ENCODE measurements around the gene SEMA3B.
A peak's percentile ranks its signal among the peaks of the same experiment; 100 is the strongest.
"Not testable (repeated sequence)": the region's sequence is repeated elsewhere in the genome, so short reads cannot be mapped to it uniquely, and the experiment has no call there.

SEMA3B gene

GRCh38 chr3:50268703-50269451 lies at the start of gene SEMA3B:
TSS of gene SEMA3B (plus strand) at chr3:50269147. CDS start at chr3:50269241, 94 bp downstream.
- no peak for DNase-seq

- DNase-seq: no peak
Measured at GRCh38 chr3:50219285-50219684, 49.7 kb upstream of the SEMA3B start.

- DNase-seq: no peak
Measured at GRCh38 chr3:50220109-50220508, 48.8 kb upstream of the SEMA3B start.

GRCh38 chr3:50221051-50221410 lies 47.9 kb upstream of the SEMA3B start:
- DNase-seq: no peak

GRCh38 chr3:50221411-50222168 lies 47.4 kb upstream of the SEMA3B start:
- DNase-seq: no peak

GRCh38 chr3:50222169-50222528 lies 46.8 kb upstream of the SEMA3B start:
- DNase-seq: no peak

- no peak for DNase-seq
Measured at GRCh38 chr3:50224639-50225038, 44.3 kb upstream of the SEMA3B start.

GRCh38 chr3:50226888-50227389 lies 42.0 kb upstream of the SEMA3B start:
- no peak for DNase-seq

- DNase-seq: peak; percentile 45
Measured at GRCh38 chr3:50227390-50228183, 41.4 kb upstream of the SEMA3B start.

- DNase-seq: not testable (repeated sequence)
Measured at GRCh38 chr3:50228184-50228763, 40.7 kb upstream of the SEMA3B start.

- no peak for DNase-seq
Measured at GRCh38 chr3:50229490-50229889, 39.5 kb upstream of the SEMA3B start.

GRCh38 chr3:50230104-50230793 lies 38.7 kb upstream of the SEMA3B start:
- DNase-seq: no peak

- DNase-seq: no peak
Measured at GRCh38 chr3:50230794-50231125, 38.2 kb upstream of the SEMA3B start.

GRCh38 chr3:50231581-50231980 lies 37.4 kb upstream of the SEMA3B start:
- no peak for DNase-seq

GRCh38 chr3:50232303-50232702 lies 36.6 kb upstream of the SEMA3B start:
- DNase-seq: no peak

GRCh38 chr3:50233176-50233575 lies 35.8 kb upstream of the SEMA3B start:
- no peak for DNase-seq

- DNase-seq: peak; percentile 78
Measured at GRCh38 chr3:50235716-50236483, 33.0 kb upstream of the SEMA3B start, which contains the start of gene GNAI2. TSS of gene GNAI2 (plus strand) at chr3:50236204. CDS start at chr3:50236336, 132 bp downstream.

GRCh38 chr3:50236484-50237132 lies 32.3 kb upstream of the SEMA3B start:
- no peak for DNase-seq

- no peak for DNase-seq
Measured at GRCh38 chr3:50237133-50237651, 31.8 kb upstream of the SEMA3B start.

- DNase-seq: no peak
Measured at GRCh38 chr3:50237754-50238548, 31.0 kb upstream of the SEMA3B start.

Data from NCI-H1417 treated with DMSO at 0.1 percent for 48 hours (cell line).